Measurements from ENCODE around the gene NEBL.

Gene NEBL

GRCh38 chr10:20903635-20904390 lies 6.7 kb upstream of the NEBL start:
- no peak for DNase-seq (ENCODE audit: low spot score)

GRCh38 chr10:20901110-20901509 lies 4.0 kb upstream of the NEBL start:
- no peak for DNase-seq (ENCODE audit: low spot score)

GRCh38 chr10:20898866-20899535 lies 1.9 kb upstream of the NEBL start:
- DNase-seq (ENCODE audit: low spot score), result no peak

GRCh38 chr10:20893297-20893696 lies 3.8 kb downstream of the NEBL start:
- DNase-seq (ENCODE audit: low spot score), result no peak

GRCh38 chr10:20892796-20893195 lies 4.3 kb downstream of the NEBL start:
- DNase-seq (ENCODE audit: low spot score), result no peak

GRCh38 chr10:20892011-20892585 lies 5.0 kb downstream of the NEBL start:
- DNase-seq (ENCODE audit: low spot score), result no peak

- no peak for DNase-seq (ENCODE audit: low spot score)
These were observed 5.8 kb downstream of the NEBL start for GRCh38 chr10:20891338-20891714.

- DNase-seq (ENCODE audit: low spot score), result no peak
These were observed 6.4 kb downstream of the NEBL start for GRCh38 chr10:20890491-20891337.

- DNase-seq (ENCODE audit: low spot score), result no peak
These were observed 7.1 kb downstream of the NEBL start for GRCh38 chr10:20890009-20890408.

GRCh38 chr10:20888620-20889330 lies 8.3 kb downstream of the NEBL start:
- DNase-seq (ENCODE audit: low spot score), result no peak

- no peak for DNase-seq (ENCODE audit: low spot score)
These were observed 9.2 kb downstream of the NEBL start for GRCh38 chr10:20887706-20888555.

GRCh38 chr10:20885678-20886077 lies 11.4 kb downstream of the NEBL start:
- DNase-seq (ENCODE audit: low spot score), result no peak

GRCh38 chr10:20883552-20883951 lies 13.6 kb downstream of the NEBL start:
- DNase-seq (ENCODE audit: low spot score), result no peak

GRCh38 chr10:20882091-20882490 lies 15.0 kb downstream of the NEBL start:
- no peak for DNase-seq (ENCODE audit: low spot score)

GRCh38 chr10:20879136-20879535 lies 18.0 kb downstream of the NEBL start:
- no peak for DNase-seq (ENCODE audit: low spot score)

- no peak for DNase-seq (ENCODE audit: low spot score)
These were observed 18.8 kb downstream of the NEBL start for GRCh38 chr10:20877986-20878983.

GRCh38 chr10:20877554-20877953 lies 19.6 kb downstream of the NEBL start:
- DNase-seq (ENCODE audit: low spot score), result no peak

GRCh38 chr10:20874261-20874660 lies 22.9 kb downstream of the NEBL start:
- DNase-seq (ENCODE audit: low spot score), result no peak

- no peak for DNase-seq (ENCODE audit: low spot score)
These were observed 25.1 kb downstream of the NEBL start for GRCh38 chr10:20871970-20872369.

GRCh38 chr10:20870834-20871233 lies 26.3 kb downstream of the NEBL start:
- DNase-seq (ENCODE audit: low spot score), result no peak
